ENCODE results near the gene GPHA2. TPM values are rescaled to one million over a fixed set of nuclear protein-coding genes. Genes with fewer than 3 reads are reported as not detected.

GPHA2 gene
- total RNA-seq, 2 experiments from 2014 or later, result 0.49 to 0.56 TPM

DNA sequence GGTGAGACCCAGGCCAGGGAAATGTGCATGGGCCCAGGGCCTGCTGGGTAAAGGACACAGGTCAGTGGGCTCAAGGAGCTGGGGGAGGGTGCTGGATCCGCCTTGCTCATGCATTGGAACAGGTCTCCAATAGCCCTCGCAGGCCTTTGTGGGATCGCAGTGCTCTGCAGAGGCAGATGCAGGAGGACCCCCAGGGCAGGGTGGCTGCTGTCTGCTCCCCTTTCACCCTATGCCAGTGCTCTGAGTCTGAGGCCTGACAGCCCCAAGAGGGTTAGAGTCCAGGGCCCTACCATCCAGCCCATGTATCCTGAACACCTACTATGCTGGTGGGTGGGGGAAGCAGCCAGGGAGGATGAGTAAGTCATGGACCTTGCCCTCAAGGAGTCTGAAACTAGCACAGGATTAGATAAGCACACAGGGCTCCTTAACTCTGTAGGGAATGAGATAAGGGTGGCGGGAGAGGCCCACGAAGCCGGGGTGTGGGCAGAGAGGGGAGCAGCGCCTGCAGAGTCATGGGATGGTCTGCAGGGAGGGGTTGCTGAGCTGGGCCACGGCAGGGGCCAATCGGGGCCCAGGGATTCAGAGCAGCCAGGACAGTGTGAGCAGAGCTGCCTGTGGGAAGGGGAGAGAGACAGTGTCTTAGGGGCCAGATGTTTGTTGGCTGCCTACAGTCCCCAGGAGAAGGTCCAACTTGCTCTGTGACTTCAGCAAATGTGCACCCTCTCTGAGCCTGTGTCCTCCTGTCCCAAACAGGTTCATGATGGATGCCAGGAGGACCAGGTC is 46.8 kb downstream of the GPHA2 start:
- Mint-ChIP-seq H3K27ac (no peak overlapping the region), H3K4me3 (no peak overlapping the region), H3K9me3 (no peaks in the 10 kb centered on the region), H3K27me3 (no peaks in the 10 kb centered on the region), H3K4me1 (ENCODE audit: low read depth) (peaks cover 26% of the 10 kb centered on the region), H3K36me3 (ENCODE audit: low read depth) (no peaks in the 10 kb centered on the region)
- TF ChIP-seq, protein P1, sequence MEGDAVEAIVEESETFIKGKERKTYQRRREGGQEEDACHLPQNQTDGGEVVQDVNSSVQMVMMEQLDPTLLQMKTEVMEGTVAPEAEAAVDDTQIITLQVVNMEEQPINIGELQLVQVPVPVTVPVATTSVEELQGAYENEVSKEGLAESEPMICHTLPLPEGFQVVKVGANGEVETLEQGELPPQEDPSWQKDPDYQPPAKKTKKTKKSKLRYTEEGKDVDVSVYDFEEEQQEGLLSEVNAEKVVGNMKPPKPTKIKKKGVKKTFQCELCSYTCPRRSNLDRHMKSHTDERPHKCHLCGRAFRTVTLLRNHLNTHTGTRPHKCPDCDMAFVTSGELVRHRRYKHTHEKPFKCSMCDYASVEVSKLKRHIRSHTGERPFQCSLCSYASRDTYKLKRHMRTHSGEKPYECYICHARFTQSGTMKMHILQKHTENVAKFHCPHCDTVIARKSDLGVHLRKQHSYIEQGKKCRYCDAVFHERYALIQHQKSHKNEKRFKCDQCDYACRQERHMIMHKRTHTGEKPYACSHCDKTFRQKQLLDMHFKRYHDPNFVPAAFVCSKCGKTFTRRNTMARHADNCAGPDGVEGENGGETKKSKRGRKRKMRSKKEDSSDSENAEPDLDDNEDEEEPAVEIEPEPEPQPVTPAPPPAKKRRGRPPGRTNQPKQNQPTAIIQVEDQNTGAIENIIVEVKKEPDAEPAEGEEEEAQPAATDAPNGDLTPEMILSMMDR (IDR thresholded peaks at IDR 0.05), result no peak
- intact Hi-C loops (cut with DNase I, micrococcal nuclease), result loop anchor here in 1 of 2 experiments (5.0 kb wide), 1 partner anchor 87 kb away; the partner anchor contains the start of gene MAP4K2
- no peak overlapping the region for H3K4me3 ChIP-seq (ENCODE audit: low read length)
- no peaks in the 10 kb centered on the region for H3K9me3 ChIP-seq (ENCODE audit: control insufficient read depth in 1 of 2, insufficient read depth in 1 of 2, low read length in 2 of 2)
- no peaks in the 10 kb centered on the region for H3K27me3 ChIP-seq (ENCODE audit: control insufficient read depth in 1 of 2, insufficient read depth in 2 of 2, low read length in 2 of 2)
- no peak overlapping the region for H3K27ac ChIP-seq (ENCODE audit: low read depth in 1 of 2, low read length in 2 of 2)
- ATAC-seq (ENCODE audit: poor library complexity) (no peak), DNase-seq (no peak)
- ChIA-PET CTCF (interaction anchor here (1.1 to 4.9 kb wide), 4 partner anchors 11 to 39 kb away, joined by 4 to 136 read pairs (median 22); partner anchors contain the start of genes CDC42BPG and EHD1), POLR2A (interaction anchor here (1.0 to 17.7 kb wide), 2 partner anchors 30 to 32 kb away, joined by 3 to 767 read pairs; partner anchors contain the start of gene CDC42BPG)
- H3K4me1 ChIP-seq (ENCODE audit: insufficient read depth, low read length), result peaks cover 37% of the 10 kb centered on the region
- H3K36me3 ChIP-seq (ENCODE audit: insufficient read depth, low read length), result no peaks in the 10 kb centered on the region

DNA sequence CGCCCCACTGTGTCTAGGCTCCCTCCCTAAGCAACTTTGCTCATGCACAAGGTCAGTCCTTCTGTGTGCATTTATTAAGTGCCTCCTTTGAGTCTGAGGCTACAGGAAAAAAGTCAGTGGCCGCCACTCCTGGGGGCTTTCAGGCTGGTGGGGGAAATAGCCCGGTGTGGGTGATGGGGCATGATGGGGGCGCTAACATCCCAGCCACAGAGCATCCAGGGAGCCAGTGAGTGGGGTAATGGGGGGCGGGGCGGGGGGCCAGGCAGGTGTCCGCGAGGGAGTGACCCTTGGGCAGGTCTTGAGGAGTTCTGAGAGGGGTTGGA is 47.3 kb downstream of the GPHA2 start:
- POLR2A ChIA-PET, result interaction anchor here (0.6 to 17.7 kb wide), 4 partner anchors 11 to 110 kb away, joined by 3 to 767 read pairs (median 16); partner anchors contain the start of genes CDC42BPG and EHD1
- H3K27me3 Mint-ChIP-seq, result no peaks in the 10 kb centered on the region
- Histone ChIP-seq H3K9me3 (ENCODE audit: control insufficient read depth in 1 of 2, insufficient read depth in 1 of 2, low read length in 2 of 2) (no peaks in the 10 kb centered on the region), H3K4me1 (ENCODE audit: insufficient read depth, low read length) (peaks cover 36% of the 10 kb centered on the region), H3K27ac (ENCODE audit: low read depth in 1 of 2, low read length in 2 of 2) (no peak overlapping the region), H3K27me3 (ENCODE audit: control insufficient read depth in 1 of 2, insufficient read depth in 2 of 2, low read length in 2 of 2) (no peaks in the 10 kb centered on the region), H3K4me3 (ENCODE audit: low read length) (no peak overlapping the region), H3K36me3 (ENCODE audit: insufficient read depth, low read length) (no peaks in the 10 kb centered on the region)
- H3K4me3 Mint-ChIP-seq, result peak overlapping the region; percentile 74
- no peaks in the 10 kb centered on the region for H3K36me3 Mint-ChIP-seq (ENCODE audit: low read depth)
- peak overlapping the region; percentile 41 for H3K27ac Mint-ChIP-seq
- TF ChIP-seq, protein P1 (IDR thresholded peaks at IDR 0.05), result no peak
- intact Hi-C loops (cut with DNase I, micrococcal nuclease), result loop anchor here in 1 of 2 experiments (5.0 kb wide), 1 partner anchor 86 kb away; the partner anchor contains the start of gene MAP4K2
- H3K4me1 Mint-ChIP-seq (ENCODE audit: low read depth), result peaks cover 26% of the 10 kb centered on the region
- DNase-seq (no peak), ATAC-seq (ENCODE audit: poor library complexity) (no peak)
- no peaks in the 10 kb centered on the region for H3K9me3 Mint-ChIP-seq
- CTCF ChIA-PET, result interaction anchor here (0.6 to 4.9 kb wide), 14 partner anchors 10 to 445 kb away, joined by 3 to 136 read pairs (median 6); partner anchors contain the start of genes CDC42BPG, DPF2, EHD1 and PPP2R5B

DNA sequence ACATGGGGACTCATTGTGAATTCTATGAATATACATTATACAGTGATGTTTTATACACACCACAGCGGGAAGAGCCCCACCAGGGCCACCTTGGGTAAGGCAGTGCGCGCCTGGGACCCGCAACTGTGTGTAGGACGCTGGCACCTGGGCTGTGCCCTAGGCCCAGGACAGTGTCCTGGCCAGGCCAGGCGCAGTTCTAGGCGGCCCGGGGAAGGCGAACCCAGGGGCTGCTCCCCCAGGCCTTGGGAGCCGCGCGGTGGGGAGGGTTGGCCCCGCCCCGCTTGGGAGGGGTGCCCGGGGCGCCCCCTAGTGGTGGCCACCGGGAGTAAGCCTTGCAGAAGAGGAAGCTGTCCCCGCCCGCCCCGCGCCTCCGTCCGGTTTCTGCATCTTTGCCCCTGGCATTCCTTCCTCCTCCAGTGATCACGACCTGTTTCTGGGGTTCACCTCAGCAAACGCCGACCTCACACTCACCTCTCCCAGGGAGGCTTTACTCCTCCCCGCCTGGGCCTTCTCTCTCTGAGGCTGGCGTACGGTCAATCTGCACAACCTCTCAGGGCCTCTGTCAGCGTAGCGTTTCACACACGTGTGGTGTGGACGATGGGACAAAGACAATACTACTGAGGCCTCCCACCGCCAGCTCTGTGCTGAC is 47.8 kb downstream of the GPHA2 start:
- H3K36me3 Mint-ChIP-seq (ENCODE audit: low read depth), result no peaks in the 10 kb centered on the region

More for the DNA sequence above, 47.8 kb downstream of the GPHA2 start:
- TF ChIP-seq, protein P1 (IDR thresholded peaks at IDR 0.05), result peak; percentile 97
- ATAC-seq (ENCODE audit: poor library complexity) (peak; percentile 87), DNase-seq (peak; percentile 72 to 91 (median 84))
- H3K4me3 ChIP-seq (ENCODE audit: low read length), result peak overlapping the region; percentile 4
- peaks cover 39% of the 10 kb centered on the region for H3K4me1 ChIP-seq (ENCODE audit: insufficient read depth, low read length)
- peaks cover 26% of the 10 kb centered on the region for H3K4me1 Mint-ChIP-seq (ENCODE audit: low read depth)
- no peaks in the 10 kb centered on the region for H3K27me3 ChIP-seq (ENCODE audit: control insufficient read depth in 1 of 2, insufficient read depth in 2 of 2, low read length in 2 of 2)
- no peaks in the 10 kb centered on the region for H3K9me3 ChIP-seq (ENCODE audit: control insufficient read depth in 1 of 2, insufficient read depth in 1 of 2, low read length in 2 of 2)
- peak overlapping the region; percentile 74 for H3K4me3 Mint-ChIP-seq
- no peaks in the 10 kb centered on the region for H3K27me3 Mint-ChIP-seq
- intact Hi-C loops (cut with DNase I, micrococcal nuclease), result loop anchor here in 1 of 2 experiments (5.0 kb wide), 1 partner anchor 86 kb away; the partner anchor contains the start of gene MAP4K2
- H3K27ac Mint-ChIP-seq, result peak overlapping the region; percentile 75
- ChIA-PET POLR2A (interaction anchor here (0.6 to 17.7 kb wide), 4 partner anchors 10 to 109 kb away, joined by 3 to 767 read pairs (median 16); partner anchors contain the start of genes CDC42BPG and EHD1), CTCF (interaction anchor here (0.6 to 4.9 kb wide), 14 partner anchors 10 to 445 kb away, joined by 3 to 136 read pairs (median 6); partner anchors contain the start of genes CDC42BPG, DPF2, EHD1 and PPP2R5B)
- H3K27ac ChIP-seq (ENCODE audit: low read depth in 1 of 2, low read length in 2 of 2), result peak overlapping the region in 1 of 2 donors; percentile 19
- no peaks in the 10 kb centered on the region for H3K36me3 ChIP-seq (ENCODE audit: insufficient read depth, low read length)
- H3K9me3 Mint-ChIP-seq, result no peaks in the 10 kb centered on the region
